IMR-90 (cell line): ENCODE data around the gene HOTAIR. TPM values are rescaled to one million over a fixed set of nuclear protein-coding genes. Genes with fewer than 3 reads are reported as not detected.

Experiments
- ATAC-seq: fragments of 200-7000 bp; cut with Tn5 transposase; 2 replicates; pipeline ENCODE4 v1.9.1; 2020; ENCODE audit warnings: low read depth, mild to moderate bottlenecking, moderate library complexity
- BruUV-seq: library from RNA; stranded (reverse); fragments of 400-500 nt; replicated peaks from 2 replicates; lab custom pipeline; 2021; lab: Mats Ljungman, UMichigan
- CTCF ChIA-PET: fragments of 300-600 bp; formaldehyde crosslinking; extraction: SDS; loops from one replicate; lab custom pipeline; 2021; ENCODE audit warnings: antibody characterized with exemption; lab: Yijun Ruan, JAX
- POLR2A ChIA-PET: fragments of 300-600 bp; sonication (Branson Sonifier 250); formaldehyde crosslinking; loops from one replicate; lab custom pipeline; 2022; ENCODE audit warnings: antibody characterized with exemption; ENCODE audit not compliant: unreplicated experiment; lab: Charles Lee
- DNase-seq: peaks from one replicate; pipeline ENCODE4 v3.0.0; 2013
- H2AFZ ChIP-seq: replicated peaks from 2 replicates; pipeline ENCODE3; 2013; ENCODE audit warnings: low read length, mild to moderate bottlenecking; ENCODE audit not compliant: poor library complexity
- H2AK5ac ChIP-seq: 2 replicates; pipeline ENCODE4 v1.6.1; 2013; ENCODE audit warnings: low read depth, low read length, inconsistent platforms
- H2AK9ac ChIP-seq: replicated peaks from 2 replicates; pipeline ENCODE3; 2013; ENCODE audit warnings: mild to moderate bottlenecking, low read depth, low read length, moderate library complexity; ENCODE audit not compliant: poor library complexity
- H2BK120ac ChIP-seq: 2 replicates; pipeline ENCODE4 v1.6.1; 2013; ENCODE audit warnings: low read depth, low read length, inconsistent platforms
- H2BK15ac ChIP-seq: 3 replicates; pipeline ENCODE4 v1.6.1; 2013; ENCODE audit warnings: low read depth, low read length, inconsistent platforms
- H2BK20ac ChIP-seq: 2 replicates; pipeline ENCODE4 v1.6.1; 2013; ENCODE audit warnings: low read depth, mild to moderate bottlenecking, inconsistent platforms, low read length, moderate library complexity
- H2BK5ac ChIP-seq: 2 replicates; pipeline ENCODE4 v1.6.1; 2013; ENCODE audit warnings: mild to moderate bottlenecking, low read depth, low read length, inconsistent platforms; ENCODE audit not compliant: poor library complexity, severe bottlenecking
- H3K14ac ChIP-seq: replicated peaks from 2 replicates; pipeline ENCODE4 v1.6.1; 2013; ENCODE audit warnings: low read depth, low read length, inconsistent platforms
- H3K18ac ChIP-seq: 2 replicates; pipeline ENCODE4 v1.6.1; 2013; ENCODE audit warnings: low read depth, low read length, control low read depth
- H3K23ac ChIP-seq: 2 replicates; pipeline ENCODE4 v1.6.1; 2013; ENCODE audit warnings: low read depth, low read length, inconsistent platforms
- H3K27ac ChIP-seq: 2 replicates; pipeline ENCODE4 v1.5.1; 2013; ENCODE audit warnings: mild to moderate bottlenecking, control low read depth, low read length; ENCODE audit not compliant: insufficient read depth
- H3K27me3 ChIP-seq: 2 replicates; pipeline ENCODE4 v1.6.1; 2013; ENCODE audit warnings: low read length; ENCODE audit not compliant: control insufficient read depth, insufficient read depth
- H3K36me3 ChIP-seq: 2 replicates; pipeline ENCODE4 v1.6.1; 2013; ENCODE audit warnings: low read length, mixed read lengths; ENCODE audit not compliant: control insufficient read depth, insufficient read depth
- H3K4ac ChIP-seq: 2 replicates; pipeline ENCODE4 v1.6.1; 2013; ENCODE audit warnings: low read depth, low read length, inconsistent platforms
- H3K4me1 ChIP-seq: 2 replicates; pipeline ENCODE4 v1.6.1; 2013; ENCODE audit warnings: low read length, mixed read lengths; ENCODE audit not compliant: control insufficient read depth, insufficient read depth
- H3K4me2 ChIP-seq: 2 replicates; pipeline ENCODE4 v1.6.1; 2013; ENCODE audit warnings: low read depth, mild to moderate bottlenecking, control low read depth, low read length, moderate library complexity
- H3K4me3 ChIP-seq: 2 replicates; pipeline ENCODE4 v1.5.1; 2013; ENCODE audit warnings: low read depth, mild to moderate bottlenecking, control low read depth, low read length, moderate library complexity; ENCODE audit not compliant: insufficient read depth
- H3K56ac ChIP-seq: 2 replicates; pipeline ENCODE4 v1.6.1; 2013; ENCODE audit warnings: low read length, inconsistent platforms; ENCODE audit not compliant: insufficient read depth; ENCODE audit errors: extremely low read depth
- H3K79me1 ChIP-seq, 2 experiments: 2 replicates each; pipeline ENCODE4 v1.6.1; 2013; ENCODE audit warnings: low read length in 2 of 2, inconsistent platforms in 1 of 2, low read depth in 1 of 2
- H3K9ac ChIP-seq: 2 replicates; pipeline ENCODE4 v1.6.1; 2013; ENCODE audit warnings: low read depth, low read length, control low read depth
- H3K9me1 ChIP-seq: 2 replicates; pipeline ENCODE4 v1.6.1; 2013; ENCODE audit warnings: low read length, inconsistent platforms; ENCODE audit not compliant: insufficient read depth
- H3K9me3 ChIP-seq: 2 replicates; pipeline ENCODE4 v1.6.1; 2013; ENCODE audit warnings: low read length; ENCODE audit not compliant: control insufficient read depth, insufficient read depth
- H4K20me1 ChIP-seq: 2 replicates; pipeline ENCODE4 v1.6.1; 2013; ENCODE audit warnings: low read length, inconsistent platforms; ENCODE audit not compliant: insufficient read depth
- H4K5ac ChIP-seq: 2 replicates; pipeline ENCODE4 v1.6.1; 2013; ENCODE audit warnings: mild to moderate bottlenecking, low read depth, low read length, control low read depth
- H4K8ac ChIP-seq, 2 experiments: 2 replicates each; pipeline ENCODE4 v1.6.1; 2013; ENCODE audit warnings: low read depth in 2 of 2, low read length in 2 of 2, control low read depth in 1 of 2, inconsistent platforms in 1 of 2
- H4K91ac ChIP-seq: 2 replicates; pipeline ENCODE4 v1.6.1; 2013; ENCODE audit warnings: low read depth, low read length, inconsistent platforms; ENCODE audit not compliant: insufficient read depth
- BHLHE40 ChIP-seq: fragments of 150-350 bp; IDR thresholded peaks from 2 replicates; pipeline ENCODE4 v1.6.1; 2016; ENCODE audit warnings: mild to moderate bottlenecking, low read depth, low read length
- ELK1 ChIP-seq: fragments of 150-350 bp; IDR thresholded peaks from 2 replicates; pipeline ENCODE4 v1.6.1; 2016; ENCODE audit warnings: low read depth, mild to moderate bottlenecking, low read length, moderate library complexity, borderline replicate concordance
- FOS ChIP-seq: fragments of 150-350 bp; IDR thresholded peaks from 2 replicates; pipeline ENCODE4 v1.6.1; 2016; ENCODE audit warnings: low read depth, low read length
- MAFK ChIP-seq: IDR thresholded peaks from 2 replicates; pipeline ENCODE4 v1.6.1; 2012; ENCODE audit warnings: low read depth, low read length, improper control_type of control experiment
- MXI1 ChIP-seq: IDR thresholded peaks from 2 replicates; pipeline ENCODE4 v1.6.1; 2012; ENCODE audit warnings: low read depth, mild to moderate bottlenecking, low read length, moderate library complexity, borderline replicate concordance
- RCOR1 ChIP-seq: IDR thresholded peaks from 2 replicates; pipeline ENCODE4 v1.6.1; 2012; ENCODE audit warnings: mild to moderate bottlenecking, low read length, improper control_type of control experiment; ENCODE audit not compliant: insufficient replicate concordance
- RFX5 ChIP-seq: IDR thresholded peaks from 2 replicates; pipeline ENCODE4 v1.8.0; 2012; ENCODE audit warnings: low read depth, mild to moderate bottlenecking, low read length, moderate library complexity
- WGBS, 2 experiments: methylation state at CpG; one replicate each; pipeline versions ENCODE4 v1.1.5 to v1.1.7; 2013; ENCODE audit warnings: missing lambda C conversion rate in 2 of 2; ENCODE audit not compliant: insufficient read length in 1 of 2; ENCODE audit errors: extremely low coverage in 2 of 2; 5-methylcytosine and 5-hydroxymethylcytosine counted together
- dilution Hi-C: fragments of 300-500 bp; cut with HindIII; formaldehyde crosslinking; loops from one replicate; pipeline ENCODE4 v1.14.3; 2018; ENCODE audit warnings: low sequenced_read_pairs; ENCODE audit not compliant: unreplicated experiment
- in situ Hi-C: fragments of 300-500 bp; cut with MboI; formaldehyde crosslinking; loops from 3 replicates; pipeline ENCODE4 v1.14.3; 2019; ENCODE audit warnings: low sequenced_read_pairs, inconsistent platforms, mixed read lengths
- intact Hi-C: fragments of 100-400 bp; cut with micrococcal nuclease; formaldehyde crosslinking; loops from 2 replicates; pipeline ENCODE4 v1.10.0; 2022
- polyA plus RNA-seq, 3 experiments: library from polyadenylated mRNA; depleted of rRNA; stranded (reverse); fragments of >200 nt; gene quantifications; 2 replicates each; pipeline ENCODE4 v1.2.3, GENCODE V29; 2012; ENCODE audit warnings: low replicate concordance in 1 of 3
- total RNA-seq: library from RNA; depleted of rRNA; stranded (reverse); fragments of >200 nt; gene quantifications from 2 replicates; pipeline ENCODE4 v1.2.3, GENCODE V29; 2012
- TF ChIP-seq, protein P1 (sequence below): conservative IDR thresholded peaks from 2 replicates; pipeline ENCODE4 v1.5.1; 2012; ENCODE audit warnings: mild to moderate bottlenecking, low read depth, low read length, improper control_type of control experiment

The HOTAIR gene
- total and polyA plus RNA-seq, 2 of the 4 experiments (the other 2 are of a cell fraction): not detected

GRCh38 chr12:53972722-53973235, 2.0 kb downstream of the HOTAIR start, which contains the start of gene HOXC11 (continued):
- TF ChIP-seq, protein P1, sequence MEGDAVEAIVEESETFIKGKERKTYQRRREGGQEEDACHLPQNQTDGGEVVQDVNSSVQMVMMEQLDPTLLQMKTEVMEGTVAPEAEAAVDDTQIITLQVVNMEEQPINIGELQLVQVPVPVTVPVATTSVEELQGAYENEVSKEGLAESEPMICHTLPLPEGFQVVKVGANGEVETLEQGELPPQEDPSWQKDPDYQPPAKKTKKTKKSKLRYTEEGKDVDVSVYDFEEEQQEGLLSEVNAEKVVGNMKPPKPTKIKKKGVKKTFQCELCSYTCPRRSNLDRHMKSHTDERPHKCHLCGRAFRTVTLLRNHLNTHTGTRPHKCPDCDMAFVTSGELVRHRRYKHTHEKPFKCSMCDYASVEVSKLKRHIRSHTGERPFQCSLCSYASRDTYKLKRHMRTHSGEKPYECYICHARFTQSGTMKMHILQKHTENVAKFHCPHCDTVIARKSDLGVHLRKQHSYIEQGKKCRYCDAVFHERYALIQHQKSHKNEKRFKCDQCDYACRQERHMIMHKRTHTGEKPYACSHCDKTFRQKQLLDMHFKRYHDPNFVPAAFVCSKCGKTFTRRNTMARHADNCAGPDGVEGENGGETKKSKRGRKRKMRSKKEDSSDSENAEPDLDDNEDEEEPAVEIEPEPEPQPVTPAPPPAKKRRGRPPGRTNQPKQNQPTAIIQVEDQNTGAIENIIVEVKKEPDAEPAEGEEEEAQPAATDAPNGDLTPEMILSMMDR: no peak

DNA sequence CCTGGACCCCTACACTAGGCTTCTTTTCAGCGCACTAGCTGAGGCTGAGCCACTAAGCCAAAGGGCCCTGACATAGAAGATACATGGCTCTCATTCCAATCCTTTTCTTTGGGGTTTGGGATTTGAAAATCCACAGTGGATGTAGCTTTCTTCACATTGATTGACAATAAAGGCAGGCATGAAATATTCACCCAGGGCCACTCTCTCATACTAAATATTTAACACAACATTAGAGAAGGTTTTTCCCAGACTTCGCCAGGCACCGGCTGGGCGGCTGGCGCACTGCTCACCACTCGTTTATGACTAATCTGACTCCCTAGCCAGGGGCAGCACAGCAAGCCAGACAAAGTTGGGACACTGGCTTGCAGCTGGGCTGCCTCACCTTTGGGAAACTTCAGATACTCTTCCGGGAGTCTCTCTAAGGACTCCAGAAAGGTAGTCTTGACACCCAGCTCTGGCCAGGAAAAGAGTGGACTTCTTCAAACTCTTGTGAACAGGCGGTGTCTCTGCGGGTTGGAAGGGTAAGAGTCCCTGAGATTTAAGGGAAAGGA, 2.5 kb downstream of the HOTAIR start:
- Histone ChIP-seq H2BK20ac (no peak overlapping the region), H3K4me2 (no peak overlapping the region), H3K27me3 (peaks cover 99% of the 10 kb centered on the region), H3K9me3 (peaks cover 15% of the 10 kb centered on the region), H4K8ac (no peak overlapping the region), H3K36me3 (no peaks in the 10 kb centered on the region), H4K20me1 (peaks cover 2% of the 10 kb centered on the region; the same call in 1 of the 2 replicates), H3K23ac (no peak overlapping the region), H3K4me1 (peaks cover 2% of the 10 kb centered on the region; the same call in 1 of the 2 replicates), H2AK5ac (no peak overlapping the region), H3K9ac (no peak overlapping the region), H3K27ac (no peak overlapping the region), H3K18ac (no peak overlapping the region), H3K9me1 (no peaks in the 10 kb centered on the region), H4K91ac (no peak overlapping the region), H2BK5ac (no peak overlapping the region), H4K5ac (no peak overlapping the region), H2AFZ (no peak overlapping the region), H2BK120ac (no peak overlapping the region), H3K79me1 (no peaks in the 10 kb centered on the region), H3K4me3 (no peak overlapping the region), H3K14ac (no peak overlapping the region), H2AK9ac (no peak overlapping the region), H2BK15ac (no peak overlapping the region), H3K4ac (no peak overlapping the region), H3K56ac (no peak overlapping the region)
- intact Hi-C loops (no loop called here), in situ Hi-C loops (no loop called here), dilution Hi-C loops (no loop called here)
- POLR2A ChIA-PET: no interaction called here
- no TSS peak for BruUV-seq
- ATAC-seq (no peak), DNase-seq (no peak)
- CTCF ChIA-PET: no interaction called here
- 30% methylated on average over 4 of the region's 9 CpGs; no CpG with 5 or more reads in 1 of the 2 experiments for WGBS, 2 experiments
- no peak for TF ChIP-seq BHLHE40
- TF ChIP-seq MAFK: no peak
- TF ChIP-seq MXI1: no peak
- TF ChIP-seq RCOR1: no peak
- no peak for TF ChIP-seq ELK1
- TF ChIP-seq, protein P1: no peak
- no peak for TF ChIP-seq RFX5
- no peak for TF ChIP-seq FOS
